K562 (cell line): ENCODE data around the gene FAM53B. TPM values are rescaled to one million over a fixed set of nuclear protein-coding genes. Genes with fewer than 3 reads are reported as not detected.

Experiments used
- ASH1L ChIP-seq: fragments of 450-650 bp; IDR thresholded peaks from 2 replicates; pipeline ENCODE4 v1.6.1; 2018; ENCODE audit warnings: borderline replicate concordance, mild to moderate bottlenecking, low read depth; ENCODE audit not compliant: partially characterized antibody
- BRD9 ChIP-seq: fragments of 450-650 bp; IDR thresholded peaks from 2 replicates; pipeline ENCODE4 v1.6.1; 2018; ENCODE audit warnings: low read depth; ENCODE audit not compliant: partially characterized antibody
- CCNT2 ChIP-seq: IDR thresholded peaks from 2 replicates; pipeline ENCODE4 v1.6.1; 2011; ENCODE audit warnings: borderline replicate concordance, low read depth, mild to moderate bottlenecking, moderate library complexity, mixed read lengths, low read length; ENCODE audit not compliant: insufficient read length; ENCODE audit errors: extremely low read depth
- CREBBP ChIP-seq: IDR thresholded peaks from one replicate; pipeline ENCODE4 v1.6.1; 2012; ENCODE audit warnings: low read depth, mild to moderate bottlenecking, control low read depth, inconsistent platforms, low read length
- FIP1L1 ChIP-seq: fragments of 200-400 bp; formaldehyde crosslinking; IDR thresholded peaks from 2 replicates; pipeline ENCODE4 v1.6.1; 2018; ENCODE audit warnings: mild to moderate bottlenecking, low read depth, low read length; ENCODE audit not compliant: poor library complexity, severe bottlenecking
- HDGF ChIP-seq: fragments of 450-650 bp; IDR thresholded peaks from 2 replicates; pipeline ENCODE4 v1.6.1; 2016
- PHB2 ChIP-seq: fragments of 450-650 bp; IDR thresholded peaks from 2 replicates; pipeline ENCODE4 v1.6.1; 2017; ENCODE audit warnings: low read depth
- POU5F1 ChIP-seq: fragments of 150-350 bp; IDR thresholded peaks from 2 replicates; pipeline ENCODE4 v1.6.1; 2014; ENCODE audit warnings: borderline replicate concordance, low read length, low read depth, mild to moderate bottlenecking; ENCODE audit not compliant: partially characterized antibody
- SMARCE1 ChIP-seq: fragments of 450-650 bp; IDR thresholded peaks from 2 replicates; pipeline ENCODE4 v1.7.1; 2016; ENCODE audit warnings: mild to moderate bottlenecking
- SNRNP70 ChIP-seq: fragments of 200-400 bp; formaldehyde crosslinking; optimal IDR thresholded peaks from 2 replicates; pipeline ENCODE3; 2017; ENCODE audit warnings: low read depth, low read length
- XRCC5 ChIP-seq: fragments of 200-400 bp; formaldehyde crosslinking; IDR thresholded peaks from 2 replicates; pipeline ENCODE4 v1.6.1; 2017; ENCODE audit warnings: low read depth, mild to moderate bottlenecking, low read length
- ZNF766 ChIP-seq: fragments of 200-800 bp; sonication (Bioruptor generic); conservative IDR thresholded peaks from 2 replicates; pipeline ENCODE4 v1.6.1; 2016; ENCODE audit warnings: missing genetic modification characterization, missing compliant biosample characterization
- polyA plus RNA-seq, 8 experiments: library from polyadenylated mRNA; depleted of rRNA in 4 of 8; stranded (reverse) in 5 of 8; unstranded in 3 of 8; fragments of >200 nt; fragmentation: Nextera tagmentation in 2 of 8; fragmentation: Illumina TruSeq in 1 of 8; extraction: Ambion mirVana in 2 of 8; extraction: Trizol in 1 of 8; gene quantifications; 2 replicates each; pipeline versions ENCODE4 v1.2.1 to v1.2.3, GENCODE V29; 2011 to 2014; ENCODE audit warnings: inconsistent platforms in 1 of 8, missing spikeins in 1 of 8
- total RNA-seq, 7 experiments: library from RNA; depleted of rRNA in 6 of 7; stranded (reverse); fragments of >200 nt in 6 of 7; fragmentation: Illumina TruSeq in 2 of 7; extraction: Trizol in 2 of 7; gene quantifications; 2 replicates each; pipeline versions ENCODE4 v1.2.1 to v1.2.3, GENCODE V29; 2011 to 2021; ENCODE audit warnings: low replicate concordance in 1 of 7
- TF ChIP-seq, protein P1 (sequence below): fragments of 150-350 bp; conservative IDR thresholded peaks from 2 replicates; pipeline ENCODE4 v1.6.1; 2014; ENCODE audit warnings: low read length
- TF ChIP-seq, protein P2 (sequence below): sonication (generic); formaldehyde crosslinking; IDR thresholded peaks from 2 replicates; pipeline ENCODE4 v1.8.0; 2023; ENCODE audit warnings: missing genetic modification reagents, mild to moderate bottlenecking, borderline replicate concordance
- TF ChIP-seq, protein P3 (sequence below): IDR thresholded peaks from 3 replicates; pipeline ENCODE4 v1.6.1; 2011; ENCODE audit warnings: borderline replicate concordance, mild to moderate bottlenecking; ENCODE audit not compliant: insufficient read length, insufficient read depth
- TF ChIP-seq, protein P4 (sequence below): fragments of 450-650 bp; conservative IDR thresholded peaks from 2 replicates; pipeline ENCODE4 v1.6.1; 2016; ENCODE audit warnings: missing genetic modification characterization, low read depth, mild to moderate bottlenecking, control low read depth, missing compliant biosample characterization

FAM53B gene
- total and polyA plus RNA-seq, 9 of the 15 experiments (the other 6 are each of a cell fraction or from before 2014, with no cell fraction given), result 0.03 to 16.5 (median 5.0) TPM

DNA sequence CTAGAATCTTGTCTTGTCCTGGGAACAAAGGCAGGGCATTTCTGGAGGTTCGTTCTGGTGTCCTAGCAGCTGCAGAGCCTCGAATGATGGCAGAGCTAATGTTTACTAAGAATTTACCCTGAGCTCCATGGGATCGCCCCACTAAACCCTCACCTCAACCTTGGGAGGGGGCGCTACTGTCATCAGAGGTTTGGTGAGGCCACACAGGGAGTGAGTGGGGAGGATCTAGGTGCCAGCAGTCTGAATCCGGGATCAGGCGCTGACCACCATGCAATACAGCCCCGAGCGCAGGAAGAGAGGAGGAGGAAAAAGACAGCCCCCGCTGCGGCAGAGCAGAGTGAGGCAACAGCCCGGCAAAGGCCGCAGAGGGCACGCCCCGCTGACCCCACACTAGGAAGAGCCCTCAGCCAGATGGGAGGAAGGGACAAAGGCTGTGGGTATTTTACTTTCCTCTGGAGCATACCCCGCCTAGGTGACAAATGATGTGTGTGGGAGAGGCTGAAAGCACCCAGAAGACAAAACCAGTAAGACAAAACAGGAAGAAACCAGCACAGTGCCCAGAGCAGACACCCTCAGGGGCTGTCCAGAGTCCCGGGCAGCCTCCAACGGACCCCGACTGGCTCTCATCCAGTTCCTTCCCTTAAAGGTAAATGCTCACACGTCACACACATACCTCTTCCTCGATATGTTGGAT is 103.5 kb downstream of the FAM53B start (continued):
- TF ChIP-seq HDGF, result no peak
- TF ChIP-seq, protein P1, sequence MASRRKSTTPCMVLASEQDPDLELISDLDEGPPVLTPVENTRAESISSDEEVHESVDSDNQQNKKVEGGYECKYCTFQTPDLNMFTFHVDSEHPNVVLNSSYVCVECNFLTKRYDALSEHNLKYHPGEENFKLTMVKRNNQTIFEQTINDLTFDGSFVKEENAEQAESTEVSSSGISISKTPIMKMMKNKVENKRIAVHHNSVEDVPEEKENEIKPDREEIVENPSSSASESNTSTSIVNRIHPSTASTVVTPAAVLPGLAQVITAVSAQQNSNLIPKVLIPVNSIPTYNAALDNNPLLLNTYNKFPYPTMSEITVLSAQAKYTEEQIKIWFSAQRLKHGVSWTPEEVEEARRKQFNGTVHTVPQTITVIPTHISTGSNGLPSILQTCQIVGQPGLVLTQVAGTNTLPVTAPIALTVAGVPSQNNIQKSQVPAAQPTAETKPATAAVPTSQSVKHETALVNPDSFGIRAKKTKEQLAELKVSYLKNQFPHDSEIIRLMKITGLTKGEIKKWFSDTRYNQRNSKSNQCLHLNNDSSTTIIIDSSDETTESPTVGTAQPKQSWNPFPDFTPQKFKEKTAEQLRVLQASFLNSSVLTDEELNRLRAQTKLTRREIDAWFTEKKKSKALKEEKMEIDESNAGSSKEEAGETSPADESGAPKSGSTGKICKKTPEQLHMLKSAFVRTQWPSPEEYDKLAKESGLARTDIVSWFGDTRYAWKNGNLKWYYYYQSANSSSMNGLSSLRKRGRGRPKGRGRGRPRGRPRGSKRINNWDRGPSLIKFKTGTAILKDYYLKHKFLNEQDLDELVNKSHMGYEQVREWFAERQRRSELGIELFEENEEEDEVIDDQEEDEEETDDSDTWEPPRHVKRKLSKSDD, result no peak
- no peak for TF ChIP-seq SNRNP70
- TF ChIP-seq, protein P2, sequence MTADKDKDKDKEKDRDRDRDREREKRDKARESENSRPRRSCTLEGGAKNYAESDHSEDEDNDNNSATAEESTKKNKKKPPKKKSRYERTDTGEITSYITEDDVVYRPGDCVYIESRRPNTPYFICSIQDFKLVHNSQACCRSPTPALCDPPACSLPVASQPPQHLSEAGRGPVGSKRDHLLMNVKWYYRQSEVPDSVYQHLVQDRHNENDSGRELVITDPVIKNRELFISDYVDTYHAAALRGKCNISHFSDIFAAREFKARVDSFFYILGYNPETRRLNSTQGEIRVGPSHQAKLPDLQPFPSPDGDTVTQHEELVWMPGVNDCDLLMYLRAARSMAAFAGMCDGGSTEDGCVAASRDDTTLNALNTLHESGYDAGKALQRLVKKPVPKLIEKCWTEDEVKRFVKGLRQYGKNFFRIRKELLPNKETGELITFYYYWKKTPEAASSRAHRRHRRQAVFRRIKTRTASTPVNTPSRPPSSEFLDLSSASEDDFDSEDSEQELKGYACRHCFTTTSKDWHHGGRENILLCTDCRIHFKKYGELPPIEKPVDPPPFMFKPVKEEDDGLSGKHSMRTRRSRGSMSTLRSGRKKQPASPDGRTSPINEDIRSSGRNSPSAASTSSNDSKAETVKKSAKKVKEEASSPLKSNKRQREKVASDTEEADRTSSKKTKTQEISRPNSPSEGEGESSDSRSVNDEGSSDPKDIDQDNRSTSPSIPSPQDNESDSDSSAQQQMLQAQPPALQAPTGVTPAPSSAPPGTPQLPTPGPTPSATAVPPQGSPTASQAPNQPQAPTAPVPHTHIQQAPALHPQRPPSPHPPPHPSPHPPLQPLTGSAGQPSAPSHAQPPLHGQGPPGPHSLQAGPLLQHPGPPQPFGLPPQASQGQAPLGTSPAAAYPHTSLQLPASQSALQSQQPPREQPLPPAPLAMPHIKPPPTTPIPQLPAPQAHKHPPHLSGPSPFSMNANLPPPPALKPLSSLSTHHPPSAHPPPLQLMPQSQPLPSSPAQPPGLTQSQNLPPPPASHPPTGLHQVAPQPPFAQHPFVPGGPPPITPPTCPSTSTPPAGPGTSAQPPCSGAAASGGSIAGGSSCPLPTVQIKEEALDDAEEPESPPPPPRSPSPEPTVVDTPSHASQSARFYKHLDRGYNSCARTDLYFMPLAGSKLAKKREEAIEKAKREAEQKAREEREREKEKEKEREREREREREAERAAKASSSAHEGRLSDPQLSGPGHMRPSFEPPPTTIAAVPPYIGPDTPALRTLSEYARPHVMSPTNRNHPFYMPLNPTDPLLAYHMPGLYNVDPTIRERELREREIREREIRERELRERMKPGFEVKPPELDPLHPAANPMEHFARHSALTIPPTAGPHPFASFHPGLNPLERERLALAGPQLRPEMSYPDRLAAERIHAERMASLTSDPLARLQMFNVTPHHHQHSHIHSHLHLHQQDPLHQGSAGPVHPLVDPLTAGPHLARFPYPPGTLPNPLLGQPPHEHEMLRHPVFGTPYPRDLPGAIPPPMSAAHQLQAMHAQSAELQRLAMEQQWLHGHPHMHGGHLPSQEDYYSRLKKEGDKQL (CRISPR knock-in tag), result no peak
- TF ChIP-seq BRD9, result no peak
- no peak for TF ChIP-seq POU5F1
- TF ChIP-seq, protein P3, sequence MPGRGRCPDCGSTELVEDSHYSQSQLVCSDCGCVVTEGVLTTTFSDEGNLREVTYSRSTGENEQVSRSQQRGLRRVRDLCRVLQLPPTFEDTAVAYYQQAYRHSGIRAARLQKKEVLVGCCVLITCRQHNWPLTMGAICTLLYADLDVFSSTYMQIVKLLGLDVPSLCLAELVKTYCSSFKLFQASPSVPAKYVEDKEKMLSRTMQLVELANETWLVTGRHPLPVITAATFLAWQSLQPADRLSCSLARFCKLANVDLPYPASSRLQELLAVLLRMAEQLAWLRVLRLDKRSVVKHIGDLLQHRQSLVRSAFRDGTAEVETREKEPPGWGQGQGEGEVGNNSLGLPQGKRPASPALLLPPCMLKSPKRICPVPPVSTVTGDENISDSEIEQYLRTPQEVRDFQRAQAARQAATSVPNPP, result no peak
- TF ChIP-seq CREBBP, result no peak
- TF ChIP-seq PHB2, result no peak
- TF ChIP-seq FIP1L1, result no peak
- TF ChIP-seq CCNT2, result no peak
- no peak for TF ChIP-seq XRCC5
- TF ChIP-seq, protein P4, sequence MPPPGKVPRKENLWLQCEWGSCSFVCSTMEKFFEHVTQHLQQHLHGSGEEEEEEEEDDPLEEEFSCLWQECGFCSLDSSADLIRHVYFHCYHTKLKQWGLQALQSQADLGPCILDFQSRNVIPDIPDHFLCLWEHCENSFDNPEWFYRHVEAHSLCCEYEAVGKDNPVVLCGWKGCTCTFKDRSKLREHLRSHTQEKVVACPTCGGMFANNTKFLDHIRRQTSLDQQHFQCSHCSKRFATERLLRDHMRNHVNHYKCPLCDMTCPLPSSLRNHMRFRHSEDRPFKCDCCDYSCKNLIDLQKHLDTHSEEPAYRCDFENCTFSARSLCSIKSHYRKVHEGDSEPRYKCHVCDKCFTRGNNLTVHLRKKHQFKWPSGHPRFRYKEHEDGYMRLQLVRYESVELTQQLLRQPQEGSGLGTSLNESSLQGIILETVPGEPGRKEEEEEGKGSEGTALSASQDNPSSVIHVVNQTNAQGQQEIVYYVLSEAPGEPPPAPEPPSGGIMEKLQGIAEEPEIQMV (tag), result no peak
- TF ChIP-seq ASH1L, result no peak
- 0 out of 2 replicates have a peak, but pooled peaks have one; percentile 15 for TF ChIP-seq SMARCE1
- no peak; the same call in 1 of the 2 replicates for TF ChIP-seq ZNF766 (CRISPR knock-in tag)
